Spleen (tissue), 7 donors: ENCODE measurements around the gene SUMF2.
"Not testable (repeated sequence)": the region's sequence is repeated elsewhere in the genome, so short reads cannot be mapped to it uniquely, and the experiment has no call there.

Experiments
- CTCF ChIP-seq, 11 experiments: fragments of 200-600 bp in 7 of 11; fragments of 450-650 bp in 4 of 11; sonication (generic) in 4 of 11; IDR thresholded peaks in 8 of 11; conservative IDR thresholded peaks in 3 of 11; 1 replicate in 7 of 11; 2 replicates in 4 of 11; pipeline versions ENCODE4 v1.4.0 to v1.8.0; 2016 to 2021; ENCODE audit warnings: antibody characterized with exemption in 11 of 11, inconsistent platforms in 4 of 11, mild to moderate bottlenecking in 1 of 11
- POLR2A ChIP-seq, 3 donors: fragments of 450-650 bp; IDR thresholded peaks; one replicate each; pipeline ENCODE4 v1.5.1; 2017; ENCODE audit warnings: antibody characterized with exemption in 3 of 3, mild to moderate bottlenecking in 1 of 3
- POLR2AphosphoS5 ChIP-seq, 3 donors: sonication (generic); formaldehyde crosslinking; IDR thresholded peaks; one replicate each; pipeline ENCODE4 v1.5.1; 2017; ENCODE audit warnings: antibody characterized with exemption in 3 of 3
- donor health status: DM: no; HTN: no; CAD: no; lungs with moderate emphysema.
- donor health status: DM: no; HTN: no; CAD: no.
- donor health status: DM: no; HTN: no; CAD: no.

- TF ChIP-seq CTCF (IDR thresholded peaks at IDR 0.05 in 8 of 11, conservative IDR thresholded peaks at IDR 0.05 in 3 of 11); POLR2AphosphoS5 (IDR thresholded peaks at IDR 0.05); POLR2A (IDR thresholded peaks at IDR 0.05): not testable (repeated sequence)
These were observed 16.5 kb upstream of the SUMF2 start for GRCh38 chr7:56047446-56048116.
